ENCODE measurements around the gene UBL5.

Gene UBL5

DNA sequence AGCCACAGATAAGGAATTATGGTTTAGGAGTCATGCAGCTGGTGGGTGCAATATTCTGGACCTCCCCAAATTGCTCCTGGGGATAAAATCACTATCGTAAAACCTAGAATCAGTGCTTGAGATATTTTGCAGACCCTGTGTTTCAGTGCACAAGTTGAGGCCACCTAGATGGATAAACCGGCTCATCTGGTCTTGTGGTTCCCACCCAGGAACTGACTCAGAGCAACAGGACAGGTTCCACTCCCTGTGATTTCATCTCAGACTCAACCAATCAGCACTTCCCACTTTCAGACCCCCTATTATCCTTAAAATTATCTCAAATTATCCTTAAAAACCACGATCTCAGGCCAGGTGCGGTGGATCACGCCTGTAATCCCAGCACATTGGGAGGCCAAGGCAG is 29.8 kb upstream of the UBL5 start:
- in situ Hi-C loops (cut with MboI; ENCODE audit: low pct_unique_long_range_greater_than_20kb, low sequenced_read_pairs, unreplicated experiment): loop anchor here (10.0 to 25.0 kb wide), 3 partner anchors 173 to 661 kb away; partner anchors contain the start of genes OR7G3, ZNF317, ZNF559 and ZNF561
- no peak for DNase-seq (ENCODE audit: low spot score)
- TF ChIP-seq, protein P1, sequence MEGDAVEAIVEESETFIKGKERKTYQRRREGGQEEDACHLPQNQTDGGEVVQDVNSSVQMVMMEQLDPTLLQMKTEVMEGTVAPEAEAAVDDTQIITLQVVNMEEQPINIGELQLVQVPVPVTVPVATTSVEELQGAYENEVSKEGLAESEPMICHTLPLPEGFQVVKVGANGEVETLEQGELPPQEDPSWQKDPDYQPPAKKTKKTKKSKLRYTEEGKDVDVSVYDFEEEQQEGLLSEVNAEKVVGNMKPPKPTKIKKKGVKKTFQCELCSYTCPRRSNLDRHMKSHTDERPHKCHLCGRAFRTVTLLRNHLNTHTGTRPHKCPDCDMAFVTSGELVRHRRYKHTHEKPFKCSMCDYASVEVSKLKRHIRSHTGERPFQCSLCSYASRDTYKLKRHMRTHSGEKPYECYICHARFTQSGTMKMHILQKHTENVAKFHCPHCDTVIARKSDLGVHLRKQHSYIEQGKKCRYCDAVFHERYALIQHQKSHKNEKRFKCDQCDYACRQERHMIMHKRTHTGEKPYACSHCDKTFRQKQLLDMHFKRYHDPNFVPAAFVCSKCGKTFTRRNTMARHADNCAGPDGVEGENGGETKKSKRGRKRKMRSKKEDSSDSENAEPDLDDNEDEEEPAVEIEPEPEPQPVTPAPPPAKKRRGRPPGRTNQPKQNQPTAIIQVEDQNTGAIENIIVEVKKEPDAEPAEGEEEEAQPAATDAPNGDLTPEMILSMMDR (IDR thresholded peaks at IDR 0.05; ENCODE audit: extremely low read depth, insufficient read depth, missing control alignments): no peak

DNA sequence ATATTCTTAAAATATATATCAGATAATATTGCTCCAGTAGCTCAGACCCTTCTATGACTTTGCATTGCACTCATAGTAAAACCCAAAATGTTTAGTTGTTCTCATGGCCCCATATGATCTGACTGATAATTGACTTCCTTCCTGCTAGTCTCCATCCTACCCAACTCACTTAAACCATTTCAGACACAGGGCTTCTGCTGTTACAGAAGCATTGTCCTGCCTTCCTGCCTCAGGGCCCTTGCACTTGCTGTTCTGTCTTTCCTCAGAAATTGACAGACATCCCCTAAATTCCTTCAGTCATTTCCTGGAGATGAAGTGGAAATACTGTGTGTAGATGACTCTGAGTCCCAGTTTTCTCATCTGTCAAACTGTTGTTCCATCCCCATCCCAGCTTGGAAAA is 28.6 kb upstream of the UBL5 start:
- no peak for DNase-seq (ENCODE audit: low spot score)
- in situ Hi-C loops (cut with MboI; ENCODE audit: low pct_unique_long_range_greater_than_20kb, low sequenced_read_pairs, unreplicated experiment): loop anchor here (10.0 to 25.0 kb wide), 3 partner anchors 174 to 662 kb away; partner anchors contain the start of genes OR7G3, ZNF317, ZNF559 and ZNF561
- TF ChIP-seq, protein P1 (IDR thresholded peaks at IDR 0.05; ENCODE audit: extremely low read depth, insufficient read depth, missing control alignments): no peak

DNA sequence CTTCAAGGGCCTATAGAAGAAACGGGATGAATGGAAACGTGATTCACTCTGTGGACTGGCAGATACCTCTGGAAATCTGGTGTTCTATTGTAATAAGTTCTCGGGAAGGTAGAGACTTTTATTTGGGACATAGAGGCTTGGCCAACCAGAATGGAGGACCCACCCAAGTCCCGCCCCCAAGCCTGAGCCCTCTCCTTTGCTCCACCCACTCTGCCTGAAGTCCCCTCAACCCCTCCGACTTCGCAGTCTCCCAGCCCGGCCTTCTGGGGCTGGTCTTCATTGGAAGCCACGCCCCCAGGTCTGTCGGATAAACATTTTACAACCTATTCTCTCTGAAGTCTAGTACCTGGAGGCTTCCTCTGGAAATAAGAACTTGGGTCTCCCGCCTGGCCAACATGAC is 25.7 kb upstream of the UBL5 start:
- in situ Hi-C loops (cut with MboI; ENCODE audit: low pct_unique_long_range_greater_than_20kb, low sequenced_read_pairs, unreplicated experiment): no loop called here
- TF ChIP-seq, protein P1 (IDR thresholded peaks at IDR 0.05; ENCODE audit: extremely low read depth, insufficient read depth, missing control alignments): no peak
- DNase-seq (ENCODE audit: low spot score): no peak

DNA sequence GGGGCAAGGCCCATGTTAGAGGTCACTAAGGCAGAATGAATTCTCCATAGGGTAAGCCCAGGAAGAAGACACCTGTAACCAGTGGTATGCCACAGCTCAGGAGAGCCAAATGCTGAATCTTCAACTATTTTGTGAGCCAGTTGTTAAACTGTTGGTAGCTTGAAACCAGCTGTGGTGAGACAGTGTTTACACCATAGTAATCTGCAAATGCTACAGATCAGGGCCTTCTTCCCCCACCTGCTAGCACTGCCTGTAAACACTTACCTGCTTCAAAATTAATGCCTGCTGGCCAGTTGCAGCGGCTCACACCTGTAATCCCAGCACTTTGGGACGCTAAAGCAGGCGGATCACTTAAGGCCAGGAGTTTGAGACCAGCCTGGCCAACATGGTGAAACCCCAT is 20.9 kb upstream of the UBL5 start:
- in situ Hi-C loops (cut with MboI; ENCODE audit: low pct_unique_long_range_greater_than_20kb, low sequenced_read_pairs, unreplicated experiment): no loop called here
- no peak for DNase-seq (ENCODE audit: low spot score)
- TF ChIP-seq, protein P1 (IDR thresholded peaks at IDR 0.05; ENCODE audit: extremely low read depth, insufficient read depth, missing control alignments): no peak

DNA sequence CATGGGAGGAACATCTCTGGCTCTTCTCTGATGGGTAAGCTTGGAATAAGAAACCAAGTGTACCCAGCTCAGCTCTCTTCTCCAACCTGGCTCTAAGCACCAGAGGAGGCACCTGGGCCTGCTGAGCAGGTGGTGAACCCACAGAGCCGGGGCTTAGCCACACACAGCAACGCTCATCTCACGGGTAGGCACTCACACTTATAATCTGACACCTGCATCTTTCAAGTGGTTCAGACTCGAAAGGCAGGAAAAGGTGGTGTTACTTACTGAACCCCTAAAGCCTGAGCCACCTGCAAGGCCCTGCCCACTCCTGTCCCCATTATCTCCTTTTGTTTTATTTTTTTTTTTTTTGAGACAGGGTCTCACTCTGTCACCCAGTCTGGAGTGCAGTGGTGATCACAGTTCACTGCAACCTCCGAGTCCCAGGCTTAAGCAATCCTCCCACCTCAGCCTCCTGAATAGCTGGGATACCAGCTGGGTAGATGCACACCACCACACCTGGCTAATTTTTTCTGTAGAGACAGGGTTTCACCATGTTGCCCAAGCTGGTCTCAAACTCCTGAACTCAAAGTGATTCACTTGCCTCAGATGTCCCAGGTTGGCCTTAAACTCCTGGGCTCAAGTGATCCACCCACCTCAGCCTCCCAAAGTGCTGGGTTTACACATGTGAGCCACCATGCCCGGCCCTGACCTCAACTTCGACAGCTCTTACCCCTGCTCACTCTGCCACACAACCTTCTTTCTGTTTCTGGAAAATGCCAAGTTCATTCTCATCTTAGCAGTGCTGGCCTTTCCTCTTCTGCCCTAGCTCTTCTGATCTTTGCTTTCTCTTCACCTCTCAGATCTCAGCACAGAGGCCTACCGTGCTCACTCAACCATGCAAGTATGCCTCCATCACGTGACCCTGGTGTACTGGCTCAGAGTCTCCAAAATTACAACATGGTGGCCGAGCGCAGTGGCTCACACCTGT is 18.6 kb upstream of the UBL5 start:
- DNase-seq (ENCODE audit: low spot score): no peak
- in situ Hi-C loops (cut with MboI; ENCODE audit: low pct_unique_long_range_greater_than_20kb, low sequenced_read_pairs, unreplicated experiment): no loop called here
- TF ChIP-seq, protein P1 (IDR thresholded peaks at IDR 0.05; ENCODE audit: extremely low read depth, insufficient read depth, missing control alignments): no peak

DNA sequence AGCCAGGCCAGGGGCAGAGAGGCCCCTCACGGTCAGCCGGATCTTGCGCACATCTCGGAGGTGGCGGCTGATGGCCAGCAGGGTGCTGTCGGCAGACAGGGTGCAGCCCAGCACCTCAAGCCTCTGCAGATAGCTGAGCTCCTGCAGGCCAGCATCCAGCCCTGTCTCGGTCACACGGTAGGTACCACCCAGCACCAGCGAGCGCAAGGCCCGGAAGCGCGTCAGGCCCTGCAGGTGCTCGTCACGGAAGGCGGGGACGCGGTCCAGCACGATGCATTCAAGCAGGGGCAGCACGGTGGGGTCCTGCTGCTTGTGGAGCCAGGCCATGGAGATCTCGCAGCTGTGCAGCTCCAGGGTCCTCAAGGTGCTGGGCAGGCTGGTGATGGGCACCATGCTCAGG is 16.6 kb upstream of the UBL5 start:
- TF ChIP-seq, protein P1 (IDR thresholded peaks at IDR 0.05; ENCODE audit: extremely low read depth, insufficient read depth, missing control alignments): no peak
- in situ Hi-C loops (cut with MboI; ENCODE audit: low pct_unique_long_range_greater_than_20kb, low sequenced_read_pairs, unreplicated experiment): no loop called here
- no peak for DNase-seq (ENCODE audit: low spot score)

All from GM13977 (cell line).